OCI-LY7 (cell line): ENCODE measurements around the gene RIPPLY1. TPM values are rescaled to one million over a fixed set of nuclear protein-coding genes. Genes with fewer than 3 reads are reported as not detected.

Source experiments
- BruUV-seq: library from RNA; stranded (reverse); fragments of 400-500 nt; replicated peaks from 2 replicates; lab custom pipeline; 2021; lab: Mats Ljungman, UMichigan
- CTCF ChIA-PET: fragments of 300-600 bp; sonication (Branson Sonifier 250); formaldehyde crosslinking; loops from one replicate; lab custom pipeline; 2022; ENCODE audit warnings: antibody characterized with exemption; ENCODE audit not compliant: unreplicated experiment; lab: Charles Lee
- POLR2A ChIA-PET: fragments of 300-600 bp; sonication (Branson Sonifier 250); formaldehyde crosslinking; loops from one replicate; lab custom pipeline; 2022; ENCODE audit warnings: antibody characterized with exemption; lab: Charles Lee
- DNase-seq: peaks from one replicate; pipeline ENCODE4 v3.0.0-alpha.2; 2015; ENCODE audit warnings: low spot score
- H2AFZ ChIP-seq: fragments of 200-600 bp; sonication (generic), shearing (Covaris generic); 2 replicates; pipeline ENCODE4 v1.6.1; 2014; ENCODE audit warnings: mild to moderate bottlenecking, antibody characterized with exemption, low read length, moderate library complexity
- H3K27ac ChIP-seq: fragments of 200-600 bp; sonication (generic); 2 replicates; pipeline ENCODE4 v1.5.1; 2014; ENCODE audit warnings: mixed run types, low read depth, mild to moderate bottlenecking, moderate library complexity, low read length, inconsistent platforms; ENCODE audit not compliant: poor library complexity, severe bottlenecking
- H3K36me3 ChIP-seq: fragments of 200-600 bp; sonication (generic); 2 replicates; pipeline ENCODE4 v1.6.1; 2014; ENCODE audit warnings: mild to moderate bottlenecking, antibody characterized with exemption, low read length, moderate library complexity, mixed read lengths; ENCODE audit not compliant: insufficient read depth
- H3K4me1 ChIP-seq: fragments of 200-600 bp; sonication (generic); 2 replicates; pipeline ENCODE4 v1.5.1; 2014; ENCODE audit warnings: mild to moderate bottlenecking, low read length; ENCODE audit not compliant: insufficient read depth, poor library complexity, severe bottlenecking
- H3K4me2 ChIP-seq: fragments of 200-600 bp; sonication (generic); 2 replicates; pipeline ENCODE4 v1.6.1; 2014; ENCODE audit warnings: mild to moderate bottlenecking, low read length
- H3K4me3 ChIP-seq: fragments of 200-600 bp; sonication (generic); 2 replicates; pipeline ENCODE4 v1.5.1; 2014; ENCODE audit warnings: mild to moderate bottlenecking, low read depth, low read length; ENCODE audit not compliant: poor library complexity, severe bottlenecking
- H3K79me2 ChIP-seq: fragments of 200-600 bp; sonication (generic); 2 replicates; pipeline ENCODE4 v1.6.1; 2016; ENCODE audit warnings: low read depth, mild to moderate bottlenecking, low read length, moderate library complexity, mixed read lengths; ENCODE audit not compliant: insufficient read depth
- H3K9me2 ChIP-seq: fragments of 200-600 bp; sonication (generic); 2 replicates; pipeline ENCODE4 v1.6.1; 2016; ENCODE audit warnings: mild to moderate bottlenecking, low read length, mixed read lengths; ENCODE audit not compliant: insufficient read depth
- H3K9me3 ChIP-seq: fragments of 200-600 bp; sonication (generic); 2 replicates; pipeline ENCODE4 v1.6.1; 2014; ENCODE audit warnings: mild to moderate bottlenecking, mixed run types, low read length, mixed read lengths
- H4K20me1 ChIP-seq: fragments of 200-600 bp; sonication (generic); 2 replicates; pipeline ENCODE4 v1.6.1; 2014; ENCODE audit warnings: mild to moderate bottlenecking, antibody characterized with exemption, low read length, moderate library complexity, mixed read lengths; ENCODE audit not compliant: insufficient read depth
- CTCF ChIP-seq: fragments of 200-600 bp; sonication (generic); conservative IDR thresholded peaks from 2 replicates; pipeline ENCODE4 v1.5.1; 2014; ENCODE audit warnings: mild to moderate bottlenecking, antibody characterized with exemption, low read length, moderate library complexity, mixed read lengths
- EZH2phosphoT487 ChIP-seq: fragments of 200-600 bp; sonication (generic); IDR thresholded peaks from 2 replicates; pipeline ENCODE4 v1.6.1; 2018; ENCODE audit warnings: low read depth, borderline replicate concordance, mild to moderate bottlenecking, mixed run types, antibody characterized with exemption, low read length, moderate library complexity, mixed read lengths
- intact Hi-C: fragments of 100-400 bp; cut with micrococcal nuclease; formaldehyde crosslinking; loops from one replicate; pipeline ENCODE4 v1.10.0; 2022; ENCODE audit not compliant: unreplicated experiment
- total RNA-seq, 2 experiments: library from RNA; depleted of rRNA in 1 of 2; stranded (reverse); fragments of >200 nt in 1 of 2; shearing (Covaris generic) in 1 of 2; gene quantifications; 2 replicates each; pipeline ENCODE4 v1.2.3, GENCODE V29; 2014 to 2022

RIPPLY1 gene
- total RNA-seq, 2 experiments from 2014 or later = not detected

GRCh38 chrX:106894978-106895452, 8.1 kb downstream of the RIPPLY1 start:
- ChIA-PET POLR2A (interaction anchor here (0.9 kb wide), 1 partner anchor 29 kb away, joined by 3 read pairs; no protein-coding TSS in a partner anchor), CTCF (no interaction called here)

GRCh38 chrX:106894392-106894909, 8.7 kb downstream of the RIPPLY1 start:
- H3K4me1 ChIP-seq = no peaks in the 10 kb centered on the region
- POLR2A ChIA-PET = interaction anchor here (0.9 kb wide), 1 partner anchor 28 kb away, joined by 3 read pairs; no protein-coding TSS in a partner anchor
- no peaks in the 10 kb centered on the region for H3K9me2 ChIP-seq
- H2AFZ ChIP-seq = no peak overlapping the region
- H3K9me3 ChIP-seq = no peaks in the 10 kb centered on the region
- BruUV-seq = no TSS peak
- H3K27ac ChIP-seq = no peak overlapping the region
- TF ChIP-seq CTCF = peak; percentile 77
- TF ChIP-seq EZH2phosphoT487 = no peak
- DNase-seq = peak; percentile 43
- no peaks in the 10 kb centered on the region for H3K79me2 ChIP-seq
- no peaks in the 10 kb centered on the region for H3K36me3 ChIP-seq
- H3K4me3 ChIP-seq = no peak overlapping the region
- H3K4me2 ChIP-seq = no peak overlapping the region
- H4K20me1 ChIP-seq = no peaks in the 10 kb centered on the region
- CTCF ChIA-PET = no interaction called here
- intact Hi-C loops = loop anchor here (10.0 kb wide), 2 partner anchors 770 to 1000 kb away; no protein-coding TSS in a partner anchor

More at GRCh38 chrX:106894978-106895452, 8.1 kb downstream of the RIPPLY1 start:
- BruUV-seq = no TSS peak
- no peak overlapping the region for H2AFZ ChIP-seq
- H3K79me2 ChIP-seq = no peaks in the 10 kb centered on the region
- no peak for DNase-seq
- H3K9me2 ChIP-seq = no peaks in the 10 kb centered on the region
- H3K4me3 ChIP-seq = no peak overlapping the region
- intact Hi-C loops = loop anchor here (5.0 to 10.0 kb wide), 3 partner anchors 532 to 1000 kb away; no protein-coding TSS in a partner anchor
- H3K4me1 ChIP-seq = no peaks in the 10 kb centered on the region
- H3K27ac ChIP-seq = no peak overlapping the region
- H3K9me3 ChIP-seq = no peaks in the 10 kb centered on the region
- TF ChIP-seq CTCF = no peak
- H3K4me2 ChIP-seq = no peak overlapping the region
- no peaks in the 10 kb centered on the region for H4K20me1 ChIP-seq
- no peaks in the 10 kb centered on the region for H3K36me3 ChIP-seq
